GM18873 (cell line): ENCODE data around the gene HOXA6.

Source experiments
- ATAC-seq: cut with Tn5 transposase; IDR thresholded peaks from one replicate; pipeline ENCODE4 v1.9.1; 2021; ENCODE audit warnings: mild to moderate bottlenecking, moderate library complexity, moderate number of reproducible peaks; ENCODE audit not compliant: unreplicated experiment, low FRiP score

The HOXA6 gene

DNA sequence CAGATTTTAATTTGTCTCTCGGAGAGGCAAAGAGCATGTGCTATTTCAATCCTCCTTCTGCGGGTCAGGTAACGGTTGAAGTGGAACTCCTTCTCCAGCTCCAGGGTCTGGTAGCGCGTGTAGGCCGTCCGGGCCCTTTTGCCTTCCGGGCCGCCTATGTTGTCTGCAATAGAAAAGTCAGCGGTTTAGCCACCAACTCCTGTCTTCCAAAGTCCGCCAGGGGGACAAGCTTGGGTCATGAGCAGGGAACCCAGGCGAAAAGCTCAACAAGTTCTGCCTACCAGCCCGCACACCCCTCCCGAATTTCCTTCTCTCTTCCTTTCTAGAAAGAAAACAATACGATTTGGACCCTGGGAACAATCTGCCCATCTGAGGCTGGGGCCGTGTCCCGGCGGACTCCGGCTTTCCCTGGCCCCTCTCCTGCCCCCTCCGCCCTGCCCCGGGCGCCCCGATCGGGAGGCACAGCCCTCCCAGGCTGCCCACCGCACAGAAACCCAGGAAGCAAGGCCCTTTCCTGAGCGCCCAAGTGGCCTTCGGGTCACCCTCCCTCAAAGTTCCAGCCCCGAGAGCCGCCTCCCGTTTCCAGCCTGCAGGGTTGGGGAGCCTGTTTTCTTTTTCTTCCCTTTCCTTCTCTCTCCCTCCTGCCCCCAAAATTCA is 5.5 kb downstream of the HOXA6 start:
- no peak for ATAC-seq

DNA sequence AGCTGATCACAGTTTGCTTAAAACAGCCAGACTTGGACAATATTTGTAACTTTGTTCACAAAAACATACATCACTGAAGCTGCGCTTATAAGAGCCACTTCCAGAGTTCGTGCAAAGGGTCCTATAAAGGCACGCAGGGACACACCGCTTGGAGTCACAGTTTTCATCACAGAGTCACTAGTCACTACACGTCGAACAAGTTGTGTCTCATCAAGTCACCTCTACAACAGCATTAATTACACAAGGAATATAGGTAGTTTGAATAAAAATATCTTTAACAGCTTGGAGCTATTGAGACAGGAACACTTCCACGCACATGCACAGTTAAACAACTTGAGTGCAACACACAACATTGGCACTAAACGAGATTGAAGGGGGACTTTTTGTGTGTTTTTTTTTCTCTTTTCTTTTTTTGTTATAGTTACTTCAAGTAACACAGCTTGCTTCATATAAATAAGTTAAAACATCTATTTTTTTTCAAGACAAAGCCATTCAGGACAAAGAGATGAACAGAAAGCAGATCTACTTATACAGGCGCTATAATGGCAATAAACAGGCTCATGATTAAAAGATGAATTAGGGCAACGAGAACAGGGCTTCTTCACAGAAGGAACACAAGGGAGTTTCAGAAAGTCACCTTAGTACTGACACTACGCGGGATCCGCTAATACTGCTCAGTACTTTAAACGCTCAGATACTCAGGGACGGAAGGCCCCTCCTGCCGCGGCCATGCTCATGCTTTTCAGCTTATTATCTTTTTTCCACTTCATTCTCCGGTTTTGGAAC is 6.2 kb downstream of the HOXA6 start:
- ATAC-seq, result no peak

DNA sequence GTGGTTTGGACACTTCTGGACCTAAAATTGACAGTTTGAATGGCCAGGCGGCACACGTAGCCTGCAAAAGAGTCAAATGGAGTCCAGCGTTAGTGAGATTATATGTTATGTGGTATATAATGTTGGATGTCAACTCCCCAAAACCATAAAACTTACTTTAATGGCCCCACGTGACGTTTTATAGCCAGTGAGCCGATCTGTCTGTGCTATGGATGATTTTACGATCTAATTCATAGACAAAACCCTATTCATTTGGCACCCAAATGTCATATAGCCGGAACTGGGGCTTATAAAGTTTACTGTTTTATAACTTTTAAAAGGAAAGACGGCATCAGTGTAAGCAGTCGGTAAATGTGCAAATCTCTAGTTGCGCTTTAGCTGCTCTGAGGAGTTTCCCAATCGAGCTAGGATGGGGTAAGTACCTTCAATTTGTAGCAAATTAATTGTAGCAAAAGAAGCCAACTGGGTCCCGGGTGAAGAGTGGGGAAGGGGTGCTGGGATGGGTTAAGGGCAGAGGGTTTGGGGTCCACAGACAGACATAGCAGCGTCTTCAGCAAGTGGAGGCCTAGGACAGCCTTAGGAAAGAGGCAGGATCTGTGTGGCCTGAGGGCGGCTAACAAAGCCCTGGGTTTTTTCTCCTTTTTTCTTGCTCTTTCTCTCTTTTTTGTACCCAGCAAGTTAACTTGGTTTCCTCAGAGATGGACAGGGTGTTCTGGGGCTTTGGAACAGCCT is 7.3 kb downstream of the HOXA6 start:
- ATAC-seq, result no peak

DNA sequence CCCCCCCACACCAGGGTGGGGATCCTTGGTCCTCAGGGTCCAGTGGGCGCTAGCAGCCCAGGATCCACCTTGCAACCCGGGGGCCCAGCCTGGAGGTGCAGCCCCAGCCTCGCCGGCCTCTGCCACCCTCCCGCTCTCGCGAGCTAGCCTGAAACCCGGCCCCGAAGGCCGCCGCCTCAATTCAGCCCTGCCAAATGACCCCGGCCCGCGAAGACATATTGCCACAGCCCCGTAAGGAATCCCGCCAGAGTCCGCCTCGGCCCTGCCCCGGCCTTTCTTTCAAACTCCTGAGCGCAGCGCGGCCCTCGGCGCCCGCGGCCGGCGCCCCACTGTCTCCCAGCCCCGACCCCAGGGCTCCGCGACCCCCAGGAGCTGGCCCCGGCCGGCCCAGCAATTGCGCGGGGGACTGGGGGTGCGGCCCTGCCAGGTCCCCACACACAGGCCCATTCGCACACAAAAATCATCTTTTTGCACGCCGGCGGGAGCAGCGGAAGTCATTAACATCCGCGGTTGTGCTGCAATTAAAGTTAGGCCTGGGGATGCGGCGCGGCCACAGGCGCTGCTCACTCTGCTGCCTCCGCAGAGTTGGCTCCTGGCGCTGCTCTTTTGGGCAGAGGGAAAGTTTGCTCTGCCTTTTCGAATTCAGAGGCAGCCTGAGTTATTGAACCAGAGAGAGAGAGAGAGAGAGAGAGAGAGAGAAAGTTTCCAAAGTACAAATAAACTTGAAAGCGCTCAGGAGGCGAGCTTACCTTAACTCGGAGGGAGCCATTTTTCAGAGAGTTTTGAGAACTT is 8.0 kb downstream of the HOXA6 start:
- no peak for ATAC-seq

DNA sequence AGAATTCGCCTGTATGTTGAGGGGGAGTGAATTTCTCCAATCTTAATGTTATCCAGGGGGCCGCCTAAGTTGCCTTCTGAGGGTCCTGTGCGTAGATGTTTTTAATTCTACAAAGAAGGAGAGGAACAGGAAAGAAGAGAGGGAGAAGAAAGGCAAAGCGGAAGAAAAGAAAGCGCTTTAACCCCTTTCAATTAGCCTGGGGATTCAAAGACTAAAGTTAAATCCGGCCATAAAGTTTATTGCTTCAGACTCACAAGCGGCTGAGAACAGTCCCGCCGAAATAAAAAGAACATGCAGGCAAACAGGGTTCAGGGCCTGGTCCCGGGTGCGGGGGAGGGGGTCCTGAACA is 8.6 kb downstream of the HOXA6 start:
- ATAC-seq, result no peak

DNA sequence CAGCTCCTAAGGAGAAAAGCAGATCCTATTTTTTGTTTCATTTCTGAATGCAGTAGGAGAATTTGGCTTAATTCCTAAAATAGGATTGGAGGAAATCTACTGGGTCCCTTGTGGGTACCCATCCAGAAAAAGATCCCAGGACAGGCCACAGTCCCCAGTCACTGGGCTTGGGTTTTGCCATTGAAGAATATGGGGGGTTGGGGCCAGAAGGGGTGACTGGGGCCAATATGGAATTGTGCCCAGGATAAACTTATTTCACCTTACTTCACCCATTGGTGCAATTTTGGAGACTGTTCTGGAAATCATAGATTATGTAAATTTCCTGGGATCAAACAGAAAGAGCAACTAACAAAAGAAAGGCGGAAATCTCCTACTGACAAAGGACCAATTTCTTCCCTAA is 9.1 kb downstream of the HOXA6 start:
- no peak for ATAC-seq

DNA sequence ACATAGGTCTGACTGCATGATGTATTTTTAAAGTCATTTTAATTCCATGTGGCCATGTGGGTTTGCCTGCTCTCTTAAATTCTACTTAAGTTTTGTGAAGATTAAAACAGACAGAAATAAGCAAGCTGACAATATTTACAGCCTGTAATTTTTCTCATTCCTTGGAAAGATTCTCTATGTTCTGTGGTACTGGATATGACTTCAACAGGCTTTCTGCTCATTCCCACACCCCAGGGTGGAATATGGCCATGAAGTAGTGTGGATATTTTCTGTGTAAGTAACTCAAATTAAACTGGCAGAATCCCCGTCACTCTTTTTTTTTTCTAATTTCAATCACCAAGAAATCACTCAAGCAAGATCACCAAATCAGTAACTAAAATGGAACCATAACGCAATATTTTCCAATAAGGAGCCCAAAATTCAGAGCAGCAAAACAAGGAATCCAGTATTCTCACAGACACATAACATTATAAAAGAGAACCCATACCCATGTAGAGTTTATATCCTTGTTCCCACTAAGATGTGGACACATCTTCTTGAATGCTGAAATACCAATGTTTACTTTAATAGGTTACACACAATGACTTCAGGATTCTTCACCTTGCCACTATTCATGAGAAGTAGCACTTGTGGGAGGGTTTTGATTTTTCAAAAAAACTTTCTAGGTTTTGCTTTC is 9.8 kb downstream of the HOXA6 start:
- ATAC-seq, result no peak

DNA sequence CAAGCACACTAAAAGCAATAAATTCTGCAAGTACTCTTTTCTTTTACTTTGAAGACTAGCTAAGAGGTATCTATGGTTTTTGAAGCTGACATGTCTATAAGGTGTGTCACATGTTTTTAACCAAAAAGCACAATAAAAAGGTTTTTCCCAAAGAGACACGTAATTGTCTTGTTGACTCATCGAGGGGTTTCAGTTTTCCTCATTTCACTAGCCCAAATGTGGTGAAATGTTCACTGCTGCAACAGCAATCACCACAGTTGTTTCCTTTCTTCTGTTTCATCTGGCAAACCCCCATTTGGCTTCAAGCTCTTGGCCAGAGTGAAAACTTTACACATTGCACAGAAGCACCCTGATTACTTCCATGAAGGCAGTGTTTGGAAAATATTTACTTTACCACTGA is 13.2 kb downstream of the HOXA6 start:
- ATAC-seq, result no peak

DNA sequence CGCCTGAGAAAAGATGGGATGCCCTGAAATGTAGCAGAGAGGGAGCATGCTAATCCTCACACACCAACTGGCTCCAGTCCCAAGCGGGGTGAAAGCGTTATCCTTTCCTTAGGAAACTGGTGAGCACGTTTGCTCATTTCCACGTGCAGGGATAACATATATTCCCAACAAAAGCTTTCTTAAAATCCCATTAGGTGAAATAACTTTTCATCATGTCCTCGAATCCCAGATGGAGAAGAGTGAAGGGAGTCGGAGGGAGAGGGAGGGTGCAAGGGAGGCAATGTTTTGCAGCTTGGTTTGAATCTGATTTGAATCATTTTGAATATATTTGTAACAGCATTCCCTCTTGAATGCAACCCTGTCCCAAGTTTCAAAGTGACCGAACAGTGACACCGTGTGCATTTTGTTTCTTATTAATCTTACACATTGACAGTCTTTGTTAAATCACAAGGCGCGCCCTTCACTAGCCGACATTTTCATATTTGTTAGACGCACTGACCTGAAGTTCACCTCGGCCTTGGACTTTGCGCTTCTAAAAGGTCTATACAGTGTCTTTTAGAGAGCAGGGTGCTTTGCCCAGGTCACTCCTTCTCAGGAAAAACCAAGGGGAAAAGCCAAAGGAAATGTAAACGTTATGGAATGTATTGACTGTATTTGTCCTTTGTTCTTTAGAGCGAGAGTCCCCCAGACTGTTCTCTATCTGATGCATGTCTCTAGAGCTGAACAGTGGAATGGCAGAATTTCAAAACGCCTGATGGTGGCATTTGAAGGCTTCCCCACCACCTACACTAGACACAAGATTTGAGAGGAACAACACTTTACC is 14.0 kb downstream of the HOXA6 start:
- no peak for ATAC-seq

DNA sequence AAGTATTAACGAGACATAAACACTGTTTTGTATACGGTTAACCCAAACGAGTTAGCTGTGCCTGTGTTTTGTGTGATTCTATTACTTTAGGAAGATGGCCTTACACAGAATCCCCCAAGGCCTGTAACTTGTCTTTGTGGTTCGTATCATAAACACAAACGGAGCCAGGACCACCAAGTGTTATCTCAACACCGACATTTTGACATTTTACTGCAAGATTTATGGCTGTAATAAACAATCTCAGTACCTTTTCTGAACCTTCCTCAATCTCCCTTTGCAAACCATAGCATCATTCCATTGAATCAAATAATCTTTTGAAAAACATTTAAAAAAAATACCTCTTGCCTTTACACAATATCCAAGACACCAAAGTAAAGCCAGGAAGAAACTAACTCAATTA is 14.6 kb downstream of the HOXA6 start:
- ATAC-seq, result no peak

DNA sequence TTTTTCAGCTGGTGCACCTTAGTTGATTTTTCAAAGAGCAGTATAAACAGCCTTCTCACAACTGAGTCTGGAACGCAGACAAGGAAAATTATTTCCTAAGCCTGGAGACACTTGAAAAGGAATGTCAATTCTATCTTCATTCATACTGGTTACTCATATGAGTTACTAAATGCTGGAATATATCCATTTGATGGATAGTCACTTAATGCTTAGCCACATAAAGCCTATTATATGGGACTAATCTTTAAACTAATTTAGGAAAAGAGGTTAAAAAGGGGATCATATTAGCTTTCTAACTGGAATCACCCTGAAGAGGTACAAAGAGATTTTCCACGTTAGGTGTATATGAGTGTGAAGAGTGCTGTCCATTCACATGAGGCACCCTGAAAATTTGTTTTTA is 15.4 kb downstream of the HOXA6 start:
- no peak for ATAC-seq

DNA sequence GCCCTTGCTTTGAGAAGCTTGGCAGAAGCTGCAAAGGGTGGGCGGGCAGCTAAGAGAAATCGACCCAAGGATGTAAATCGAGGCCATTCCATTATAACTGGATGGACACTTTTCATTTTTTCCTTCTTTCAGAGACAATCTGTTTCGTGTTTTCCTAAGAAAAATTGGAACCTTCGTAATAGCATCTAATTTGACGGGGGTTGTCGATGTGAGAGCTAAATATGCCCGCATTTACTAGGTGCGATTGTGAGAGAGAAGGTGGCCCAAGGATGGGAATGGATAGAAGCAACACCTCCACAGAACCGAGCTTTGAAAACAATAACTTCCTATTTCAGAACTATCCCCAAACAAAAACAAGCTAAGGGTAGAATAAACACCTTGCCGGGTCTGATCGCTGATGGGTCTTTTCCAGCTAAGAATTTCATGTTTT is 16.2 kb downstream of the HOXA6 start:
- ATAC-seq, result no peak

DNA sequence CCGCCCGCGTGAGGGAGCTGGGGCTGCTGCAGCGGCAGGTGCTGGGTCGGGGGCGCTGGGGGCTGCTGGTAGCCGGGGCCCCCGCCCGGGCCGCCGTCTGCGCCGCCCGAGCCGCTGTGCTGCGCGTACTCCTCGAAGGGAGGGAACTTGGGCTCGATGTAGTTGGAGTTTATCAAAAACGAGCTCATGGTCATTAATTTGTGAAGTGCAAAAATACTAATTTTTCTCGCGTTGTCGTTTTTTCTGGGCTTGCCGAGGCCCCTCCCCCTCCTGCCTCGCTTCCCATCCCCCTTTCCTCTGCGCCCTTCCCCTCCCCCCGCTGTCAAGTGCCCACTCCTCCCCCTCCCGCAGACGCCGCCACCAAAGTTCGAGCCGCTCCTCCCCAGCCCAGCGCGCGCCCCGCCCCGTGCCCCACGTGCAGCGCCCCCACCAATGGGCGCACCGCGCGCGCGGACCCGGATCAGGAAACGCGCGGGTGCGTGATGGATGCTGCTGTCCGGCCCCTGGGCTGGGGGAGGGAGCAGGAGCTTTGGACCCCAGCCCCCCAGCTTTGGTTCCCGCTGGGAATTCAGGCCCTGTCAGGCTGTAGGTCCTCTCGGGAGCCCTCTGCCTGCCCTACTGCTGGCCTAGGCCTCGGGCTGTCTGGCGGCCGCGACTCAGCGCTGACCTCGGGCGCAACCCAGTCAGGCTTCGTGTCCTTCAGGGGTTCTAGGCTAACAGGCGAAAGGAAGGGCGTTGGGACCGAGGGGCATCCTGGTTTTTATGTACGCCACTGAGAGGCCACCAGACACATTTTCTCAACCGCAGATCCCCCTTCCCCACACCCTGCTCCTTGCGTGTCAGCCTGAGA is 16.8 kb downstream of the HOXA6 start, which contains the start of gene HOXA4:
TSS of gene HOXA4 (minus strand) at position 218 of the 850 bp plus-strand sequence. CDS start at position 194, 24 bp downstream.
- no peak for ATAC-seq

DNA sequence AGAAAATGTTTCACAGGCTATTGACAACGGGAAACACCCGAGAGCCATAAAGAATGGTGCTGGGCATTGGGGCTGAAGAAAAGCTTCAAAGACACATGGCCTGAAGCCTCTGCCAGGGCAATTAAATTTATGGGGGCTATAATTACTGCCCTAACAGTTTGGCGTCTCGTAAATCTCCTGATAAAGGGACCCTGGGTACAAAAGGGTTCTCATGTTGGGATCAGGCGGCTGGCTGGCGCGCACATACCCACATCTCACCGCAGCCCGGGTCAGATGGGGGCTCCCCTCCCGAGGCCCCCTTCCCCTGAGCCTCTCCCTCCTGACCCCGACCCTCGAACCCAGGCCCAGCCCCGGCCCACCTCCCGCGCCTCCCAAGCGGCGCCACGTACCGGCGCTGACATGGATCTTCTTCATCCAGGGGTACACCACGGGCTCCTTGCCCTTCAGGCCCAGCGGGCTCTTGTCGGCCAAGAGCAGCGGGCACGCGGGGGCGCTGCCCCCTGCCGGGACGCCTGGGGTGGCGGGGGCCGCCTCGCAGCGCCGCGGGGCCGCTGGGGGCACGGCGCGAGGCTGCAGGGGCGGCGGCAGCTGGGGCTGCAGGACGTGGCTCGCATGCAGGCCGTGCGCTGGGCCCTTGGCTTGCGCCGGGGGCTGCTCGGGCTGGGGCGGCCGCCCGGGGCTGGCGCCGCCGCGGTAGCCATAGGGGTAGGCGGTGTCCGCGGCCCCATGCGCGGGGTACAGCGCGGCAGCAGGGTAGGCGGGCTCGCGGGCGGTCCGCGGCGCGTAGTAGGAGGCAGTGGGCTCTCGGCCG is 17.6 kb downstream of the HOXA6 start:
- no peak for ATAC-seq

DNA sequence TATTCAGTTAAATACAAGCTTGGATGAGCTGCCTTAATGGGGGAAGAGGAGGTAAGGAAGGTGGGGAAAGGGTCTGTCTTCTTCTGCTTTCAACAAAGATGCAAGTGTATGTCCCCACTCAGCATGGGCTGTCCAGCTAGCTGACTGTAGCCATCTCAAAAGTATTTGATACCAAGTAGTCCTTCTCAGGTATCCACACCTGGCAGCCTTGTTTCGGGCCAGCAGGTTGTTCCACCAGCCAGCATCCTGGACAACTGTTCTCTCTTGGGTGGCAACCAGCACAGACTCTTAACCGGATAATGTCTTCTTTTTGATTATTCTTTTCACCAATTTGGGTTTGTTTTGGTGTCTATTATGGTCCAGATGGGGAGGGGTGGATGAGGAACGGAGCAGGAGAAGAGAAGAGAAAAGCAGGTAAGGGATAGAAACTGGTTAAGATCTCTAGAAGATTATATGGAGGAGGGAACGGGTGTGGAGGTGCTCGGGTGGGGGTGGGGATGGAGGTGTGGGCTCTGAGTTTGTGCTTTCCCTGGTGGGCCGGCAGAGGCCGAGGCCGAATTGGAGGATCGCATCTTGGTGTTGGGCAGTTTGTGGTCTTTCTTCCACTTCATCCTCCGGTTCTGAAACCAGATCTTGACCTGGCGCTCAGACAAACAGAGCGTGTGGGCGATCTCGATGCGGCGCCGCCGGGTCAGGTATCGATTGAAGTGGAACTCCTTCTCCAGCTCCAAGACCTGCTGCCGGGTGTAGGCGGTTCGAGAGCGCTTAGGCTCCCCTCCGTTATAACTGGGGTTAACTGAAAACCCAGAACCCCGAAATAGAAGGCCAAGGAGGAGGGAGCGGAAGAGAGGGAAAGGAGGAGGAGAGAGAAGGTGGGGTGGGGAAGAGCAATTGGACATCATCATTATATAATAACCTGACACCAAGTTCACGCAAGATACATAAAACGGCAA is 18.5 kb downstream of the HOXA6 start:
- no peak for ATAC-seq

DNA sequence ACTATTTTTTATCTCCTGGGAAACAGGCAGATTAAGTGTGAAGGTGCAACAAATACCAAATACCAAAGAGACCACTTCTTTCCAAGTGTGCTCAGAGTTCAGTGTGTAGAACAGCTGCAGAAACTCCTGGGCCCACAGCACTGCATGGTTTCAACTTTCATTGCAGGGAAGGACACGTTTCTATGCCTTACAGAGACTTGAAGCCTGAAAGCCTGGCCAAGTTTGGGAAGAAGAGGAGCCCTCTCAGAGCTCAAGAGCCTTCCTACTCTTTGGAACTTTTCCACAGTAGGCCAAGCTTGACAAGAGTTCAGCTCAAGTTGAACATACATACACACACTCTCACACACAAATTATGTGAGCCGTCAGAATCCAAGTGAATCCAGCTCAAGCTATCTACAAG is 19.5 kb downstream of the HOXA6 start:
- no peak for ATAC-seq
